BLaER1 (cell line): Measurements from ENCODE around the gene NXPH2.
"Not testable (repeated sequence)": the region's sequence is repeated elsewhere in the genome, so short reads cannot be mapped to it uniquely, and the experiment has no call there.

Experiments
- H3K27ac ChIP-seq: shearing (Covaris generic); formaldehyde crosslinking; 2 replicates; pipeline ENCODE4 v1.8.1; 2022
- H3K27me3 ChIP-seq: shearing (Covaris generic); formaldehyde crosslinking; 2 replicates; pipeline ENCODE4 v1.8.1; 2022
- H3K36me3 ChIP-seq: shearing (Covaris generic); formaldehyde crosslinking; 2 replicates; pipeline ENCODE4 v1.8.1; 2022
- H3K4me1 ChIP-seq: shearing (Covaris generic); formaldehyde crosslinking; 2 replicates; pipeline ENCODE4 v1.8.1; 2022
- H3K4me2 ChIP-seq: shearing (Covaris generic); formaldehyde crosslinking; 2 replicates; pipeline ENCODE4 v1.8.1; 2022
- H3K4me3 ChIP-seq: shearing (Covaris generic); formaldehyde crosslinking; 2 replicates; pipeline ENCODE4 v1.8.1; 2022
- H3K9ac ChIP-seq: shearing (Covaris generic); formaldehyde crosslinking; 2 replicates; pipeline ENCODE4 v1.8.1; 2022
- H3K9me3 ChIP-seq: shearing (Covaris generic); formaldehyde crosslinking; 2 replicates; pipeline ENCODE4 v1.8.1; 2022
- H4K20me1 ChIP-seq: shearing (Covaris generic); formaldehyde crosslinking; 2 replicates; pipeline ENCODE4 v1.8.1; 2022
- Cebpa-rat ChIP-seq: shearing (Covaris generic); IDR thresholded peaks from 2 replicates; pipeline ENCODE4 v1.8.1; 2022

Gene NXPH2

GRCh38 chr2:138762533-138762932, 17.7 kb downstream of the NXPH2 start:
- no peak overlapping the region for H3K4me2 ChIP-seq
- H3K4me3 ChIP-seq, result no peak overlapping the region
- no peak for TF ChIP-seq Cebpa-rat

GRCh38 chr2:138760676-138761075, 19.5 kb downstream of the NXPH2 start:
- Histone ChIP-seq H3K4me2 (no peak overlapping the region), H3K9me3 (no peaks in the 10 kb centered on the region), H3K27ac (no peak overlapping the region), H4K20me1 (no peaks in the 10 kb centered on the region), H3K27me3 (no peaks in the 10 kb centered on the region), H3K4me1 (no peaks in the 10 kb centered on the region), H3K4me3 (no peak overlapping the region), H3K36me3 (no peaks in the 10 kb centered on the region), H3K9ac (no peak overlapping the region)
- no peak for TF ChIP-seq Cebpa-rat

More at GRCh38 chr2:138762533-138762932, 17.7 kb downstream of the NXPH2 start:
- no peak overlapping the region for H3K27ac ChIP-seq
- no peaks in the 10 kb centered on the region for H3K27me3 ChIP-seq
- H3K36me3 ChIP-seq, result no peaks in the 10 kb centered on the region
- no peak overlapping the region for H3K9ac ChIP-seq
- no peaks in the 10 kb centered on the region for H4K20me1 ChIP-seq
- H3K4me1 ChIP-seq, result no peaks in the 10 kb centered on the region
- H3K9me3 ChIP-seq, result no peaks in the 10 kb centered on the region

- H3K27ac ChIP-seq, result no peak overlapping the region
- no peaks in the 10 kb centered on the region for H3K27me3 ChIP-seq
- H3K9me3 ChIP-seq, result no peaks in the 10 kb centered on the region
- no peak overlapping the region for H3K4me2 ChIP-seq
- no peaks in the 10 kb centered on the region for H3K36me3 ChIP-seq
- H4K20me1 ChIP-seq, result no peaks in the 10 kb centered on the region
- H3K4me1 ChIP-seq, result no peaks in the 10 kb centered on the region
- no peak overlapping the region for H3K9ac ChIP-seq
- no peak for TF ChIP-seq Cebpa-rat
- no peak overlapping the region for H3K4me3 ChIP-seq
Measured at GRCh38 chr2:138757384-138757783, 22.8 kb downstream of the NXPH2 start.

- H3K9me3 ChIP-seq, result no peaks in the 10 kb centered on the region
- TF ChIP-seq Cebpa-rat, result no peak
- no peak overlapping the region for H3K4me3 ChIP-seq
- no peak overlapping the region for H3K9ac ChIP-seq
- no peaks in the 10 kb centered on the region for H3K4me1 ChIP-seq
- H3K36me3 ChIP-seq, result no peaks in the 10 kb centered on the region
- H3K4me2 ChIP-seq, result no peak overlapping the region
- no peaks in the 10 kb centered on the region for H3K27me3 ChIP-seq
- no peak overlapping the region for H3K27ac ChIP-seq
- no peaks in the 10 kb centered on the region for H4K20me1 ChIP-seq
Measured at GRCh38 chr2:138752197-138752956, 27.8 kb downstream of the NXPH2 start.

- no peak for TF ChIP-seq Cebpa-rat
- Histone ChIP-seq H3K27ac (no peak overlapping the region), H3K4me3 (no peak overlapping the region), H3K9ac (no peak overlapping the region), H3K27me3 (no peaks in the 10 kb centered on the region), H3K4me2 (no peak overlapping the region), H3K4me1 (0 out of 2 replicates have a peak, but pooled peaks cover 7% of the 10 kb centered on the region), H3K9me3 (no peaks in the 10 kb centered on the region), H3K36me3 (no peaks in the 10 kb centered on the region), H4K20me1 (no peaks in the 10 kb centered on the region)
Measured at GRCh38 chr2:138744713-138745112, 35.5 kb downstream of the NXPH2 start.

GRCh38 chr2:138742441-138743057, 37.6 kb downstream of the NXPH2 start:
- no peak overlapping the region for H3K4me2 ChIP-seq

GRCh38 chr2:138741851-138742250, 38.3 kb downstream of the NXPH2 start:
- no peaks in the 10 kb centered on the region for H3K27me3 ChIP-seq
- H4K20me1 ChIP-seq, result no peaks in the 10 kb centered on the region
- peaks cover 9% of the 10 kb centered on the region for H3K9me3 ChIP-seq
- no peak overlapping the region for H3K27ac ChIP-seq
- no peaks in the 10 kb centered on the region for H3K36me3 ChIP-seq
- H3K9ac ChIP-seq, result no peak overlapping the region
- H3K4me3 ChIP-seq, result no peak overlapping the region
- H3K4me2 ChIP-seq, result no peak overlapping the region
- 0 out of 2 replicates have a peak, but pooled peaks cover 7% of the 10 kb centered on the region for H3K4me1 ChIP-seq
- no peak for TF ChIP-seq Cebpa-rat

More at GRCh38 chr2:138742441-138743057, 37.6 kb downstream of the NXPH2 start:
- no peak overlapping the region for H3K27ac ChIP-seq
- 0 out of 2 replicates have a peak, but pooled peaks cover 7% of the 10 kb centered on the region for H3K4me1 ChIP-seq
- TF ChIP-seq Cebpa-rat, result no peak
- no peaks in the 10 kb centered on the region for H3K36me3 ChIP-seq
- H4K20me1 ChIP-seq, result no peaks in the 10 kb centered on the region
- no peak overlapping the region for H3K9ac ChIP-seq
- peaks cover 2% of the 10 kb centered on the region for H3K9me3 ChIP-seq
- H3K27me3 ChIP-seq, result no peaks in the 10 kb centered on the region
- no peak overlapping the region for H3K4me3 ChIP-seq

GRCh38 chr2:138737009-138737554, 43.1 kb downstream of the NXPH2 start:
- peaks cover 30% of the 10 kb centered on the region for H3K9me3 ChIP-seq
- H3K9ac ChIP-seq, H3K4me3 ChIP-seq, H3K27me3 ChIP-seq, H3K4me2 ChIP-seq, H3K36me3 ChIP-seq, H3K4me1 ChIP-seq, H3K27ac ChIP-seq, H4K20me1 ChIP-seq: not testable (repeated sequence)

GRCh38 chr2:138732651-138733050, 47.5 kb downstream of the NXPH2 start:
- Histone ChIP-seq H3K27me3 (no peaks in the 10 kb centered on the region), H3K9ac (no peak overlapping the region), H3K27ac (no peak overlapping the region), H3K4me2 (no peak overlapping the region), H4K20me1 (no peaks in the 10 kb centered on the region), H3K36me3 (no peaks in the 10 kb centered on the region), H3K9me3 (peaks cover 29% of the 10 kb centered on the region), H3K4me3 (no peak overlapping the region), H3K4me1 (no peaks in the 10 kb centered on the region)
- TF ChIP-seq Cebpa-rat, result no peak

GRCh38 chr2:138730497-138731030, 49.6 kb downstream of the NXPH2 start:
- no peaks in the 10 kb centered on the region for H4K20me1 ChIP-seq
- no peak overlapping the region for H3K4me2 ChIP-seq

More at GRCh38 chr2:138730497-138731030, 49.6 kb downstream of the NXPH2 start:
- Histone ChIP-seq H3K9me3 (peaks cover 8% of the 10 kb centered on the region), H3K27me3 (no peaks in the 10 kb centered on the region), H3K4me1 (no peaks in the 10 kb centered on the region), H3K36me3 (no peaks in the 10 kb centered on the region), H3K27ac (no peak overlapping the region), H3K4me3 (no peak overlapping the region), H3K9ac (no peak overlapping the region)
- TF ChIP-seq Cebpa-rat, result no peak
